MM.1S (cell line): ENCODE results near the gene SNRPB.
A peak's percentile ranks its signal among the peaks of the same experiment; 100 is the strongest.

ENCODE experiments used
- DNase-seq: peaks from one replicate; pipeline ENCODE4 v3.0.0-alpha.2; 2015
- H2AFZ ChIP-seq: fragments of 300-600 bp; sonication (generic); 2 replicates; pipeline ENCODE4 v1.6.0; 2016; ENCODE audit warnings: antibody characterized with exemption, low read length
- H3F3A ChIP-seq: fragments of 300-600 bp; sonication (generic); 2 replicates; pipeline ENCODE4 v1.6.1; 2016; ENCODE audit warnings: mild to moderate bottlenecking, antibody characterized with exemption, low read length, moderate library complexity, mixed read lengths; ENCODE audit not compliant: insufficient read depth
- H3K27ac ChIP-seq: fragments of 300-600 bp; sonication (generic); 2 replicates; pipeline ENCODE4 v1.5.1; 2016; ENCODE audit warnings: mild to moderate bottlenecking, low read length
- H3K27me3 ChIP-seq: fragments of 300-600 bp; sonication (generic); replicated peaks from 2 replicates; pipeline ENCODE4 v1.6.0; 2016; ENCODE audit warnings: low read length; ENCODE audit not compliant: insufficient read depth
- H3K36me3 ChIP-seq: fragments of 300-600 bp; sonication (generic); replicated peaks from 2 replicates; pipeline ENCODE4 v1.6.1; 2016; ENCODE audit warnings: mild to moderate bottlenecking, low read length, mixed read lengths; ENCODE audit not compliant: insufficient read depth
- H3K4me1 ChIP-seq: fragments of 300-600 bp; sonication (generic); 2 replicates; pipeline ENCODE4 v1.6.1; 2016; ENCODE audit warnings: low read length, mixed read lengths
- H3K4me2 ChIP-seq: fragments of 300-600 bp; sonication (generic); 2 replicates; pipeline ENCODE4 v1.6.0; 2016; ENCODE audit warnings: low read depth, low read length
- H3K4me3 ChIP-seq: fragments of 300-600 bp; sonication (generic); 2 replicates; pipeline ENCODE4 v1.5.1; 2016; ENCODE audit warnings: low read length, mixed read lengths
- H3K79me2 ChIP-seq: fragments of 300-600 bp; sonication (generic); 2 replicates; pipeline ENCODE4 v1.6.1; 2016; ENCODE audit warnings: mixed run types, low read length, mixed read lengths
- H3K9ac ChIP-seq: fragments of 300-600 bp; sonication (generic); 2 replicates; pipeline ENCODE4 v1.6.1; 2016; ENCODE audit warnings: low read length, mixed read lengths
- H3K9me2 ChIP-seq: fragments of 300-600 bp; sonication (generic); replicated peaks from 2 replicates; pipeline ENCODE4 v1.6.1; 2016; ENCODE audit warnings: mild to moderate bottlenecking, low read length, mixed read lengths; ENCODE audit not compliant: insufficient read depth
- H3K9me3 ChIP-seq: fragments of 300-600 bp; sonication (generic); replicated peaks from 2 replicates; pipeline ENCODE4 v1.6.1; 2016; ENCODE audit warnings: mild to moderate bottlenecking, low read length, mixed read lengths; ENCODE audit not compliant: insufficient read depth
- H4K20me1 ChIP-seq: fragments of 300-600 bp; sonication (generic); 2 replicates; pipeline ENCODE4 v1.6.1; 2016; ENCODE audit warnings: mild to moderate bottlenecking, low read length, moderate library complexity, mixed read lengths; ENCODE audit not compliant: insufficient read depth
- EZH2 ChIP-seq: fragments of 300-600 bp; sonication (generic); optimal IDR thresholded peaks from 2 replicates; pipeline ENCODE3; 2017; ENCODE audit warnings: low read depth, mild to moderate bottlenecking, antibody characterized with exemption, low read length, mixed read lengths
- EZH2phosphoT487 ChIP-seq: fragments of 300-600 bp; sonication (generic); IDR thresholded peaks from 2 replicates; pipeline ENCODE4 v1.6.1; 2018; ENCODE audit warnings: antibody characterized with exemption, low read length
- TF ChIP-seq, protein P1 (sequence below): fragments of 300-600 bp; sonication (generic); IDR thresholded peaks from 2 replicates; pipeline ENCODE4 v1.5.1; 2016; ENCODE audit warnings: antibody characterized with exemption, low read length, mixed read lengths

Gene SNRPB

DNA sequence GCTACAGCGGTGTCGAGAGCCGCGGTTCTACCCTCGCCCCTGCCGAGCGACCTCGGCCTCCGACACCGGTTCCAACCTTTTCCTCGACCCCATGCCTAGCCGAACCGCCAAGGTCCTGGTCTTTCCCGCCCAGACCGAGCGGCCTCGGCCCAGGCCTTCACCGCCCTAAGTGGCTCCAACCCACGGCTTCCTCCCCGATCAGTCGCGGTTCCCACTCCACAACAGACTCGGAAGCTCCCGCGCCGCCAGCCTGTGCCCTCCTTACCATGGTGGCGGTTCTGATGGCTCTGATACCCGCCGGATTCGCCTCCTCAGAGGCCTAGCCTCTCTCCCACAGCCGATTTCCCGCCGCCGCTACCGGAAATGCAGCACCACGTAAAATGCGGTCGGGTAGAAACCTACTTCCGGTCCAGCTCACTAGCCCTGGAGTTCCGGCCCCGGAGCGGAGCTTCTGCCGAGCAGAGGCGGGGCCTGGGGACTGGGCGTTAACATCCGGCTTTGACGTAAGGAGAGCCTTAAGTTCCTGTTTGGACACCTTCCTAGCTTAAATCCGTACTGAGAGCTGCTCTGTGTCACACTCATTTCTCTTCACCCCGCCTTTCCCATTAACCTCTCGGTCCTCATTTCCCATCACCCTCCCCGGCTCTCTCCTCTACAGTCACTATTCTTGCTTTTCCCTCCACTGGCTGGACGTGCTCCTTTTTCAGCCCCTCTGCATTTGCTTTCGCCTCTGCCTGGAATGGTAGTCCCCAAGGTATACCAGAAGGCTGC is at the start of gene SNRPB:
Gene SNRPB, minus strand, starts transcription at position 367 of the 771 bp plus-strand sequence. Its CDS starts 99 bp downstream, at position 268.
- no peak for TF ChIP-seq EZH2
- TF ChIP-seq EZH2phosphoT487 = no peak
- TF ChIP-seq, protein P1, sequence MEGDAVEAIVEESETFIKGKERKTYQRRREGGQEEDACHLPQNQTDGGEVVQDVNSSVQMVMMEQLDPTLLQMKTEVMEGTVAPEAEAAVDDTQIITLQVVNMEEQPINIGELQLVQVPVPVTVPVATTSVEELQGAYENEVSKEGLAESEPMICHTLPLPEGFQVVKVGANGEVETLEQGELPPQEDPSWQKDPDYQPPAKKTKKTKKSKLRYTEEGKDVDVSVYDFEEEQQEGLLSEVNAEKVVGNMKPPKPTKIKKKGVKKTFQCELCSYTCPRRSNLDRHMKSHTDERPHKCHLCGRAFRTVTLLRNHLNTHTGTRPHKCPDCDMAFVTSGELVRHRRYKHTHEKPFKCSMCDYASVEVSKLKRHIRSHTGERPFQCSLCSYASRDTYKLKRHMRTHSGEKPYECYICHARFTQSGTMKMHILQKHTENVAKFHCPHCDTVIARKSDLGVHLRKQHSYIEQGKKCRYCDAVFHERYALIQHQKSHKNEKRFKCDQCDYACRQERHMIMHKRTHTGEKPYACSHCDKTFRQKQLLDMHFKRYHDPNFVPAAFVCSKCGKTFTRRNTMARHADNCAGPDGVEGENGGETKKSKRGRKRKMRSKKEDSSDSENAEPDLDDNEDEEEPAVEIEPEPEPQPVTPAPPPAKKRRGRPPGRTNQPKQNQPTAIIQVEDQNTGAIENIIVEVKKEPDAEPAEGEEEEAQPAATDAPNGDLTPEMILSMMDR = no peak
- H4K20me1 ChIP-seq = peaks cover 39% of the 10 kb centered on the region

DNA sequence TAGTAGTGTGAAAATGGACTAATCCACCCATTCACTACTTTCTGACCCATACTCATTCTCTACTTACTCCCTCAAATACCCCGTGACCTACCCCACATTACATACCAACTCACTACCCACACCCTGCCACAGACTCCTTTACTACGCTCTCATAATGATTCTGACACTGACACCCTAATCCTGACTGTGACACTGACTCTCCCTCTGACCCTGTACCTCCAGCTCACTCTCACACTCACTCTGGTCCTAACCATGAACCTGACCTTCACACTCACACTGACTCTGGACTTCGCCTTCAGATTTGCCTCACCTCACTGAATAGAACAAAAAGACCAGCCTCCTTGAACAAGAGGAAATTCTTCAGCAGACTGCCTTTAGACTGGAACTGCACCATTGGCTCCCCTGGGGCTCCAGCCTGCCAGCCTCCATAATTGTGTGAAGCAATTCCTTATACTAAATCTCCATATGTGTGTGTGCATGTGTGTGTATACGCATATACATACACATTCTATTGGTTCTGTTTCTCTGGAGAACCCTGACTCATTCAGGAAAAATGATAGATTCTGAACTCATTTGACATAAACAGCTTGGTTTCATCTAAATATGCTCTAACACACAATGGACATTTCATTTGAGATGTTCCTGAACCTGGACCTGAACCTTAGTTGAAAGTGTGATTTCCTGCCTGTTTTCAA is 48.7 kb upstream of the SNRPB start:
- Histone ChIP-seq H3K9me2 (no peaks in the 10 kb centered on the region), H3K4me2 (no peak overlapping the region), H3K9ac (no peak overlapping the region), H2AFZ (no peak overlapping the region), H3K27me3 (no peaks in the 10 kb centered on the region), H3K79me2 (no peaks in the 10 kb centered on the region), H3F3A (no peaks in the 10 kb centered on the region), H3K4me1 (no peaks in the 10 kb centered on the region), H4K20me1 (no peaks in the 10 kb centered on the region), H3K27ac (no peak overlapping the region), H3K36me3 (no peaks in the 10 kb centered on the region), H3K9me3 (no peaks in the 10 kb centered on the region), H3K4me3 (no peak overlapping the region)
- TF ChIP-seq, protein P1 = no peak
- TF ChIP-seq EZH2phosphoT487 (no peak), EZH2 (no peak)
- no peak for DNase-seq

More for the DNA sequence above, at the start of gene SNRPB:
- Histone ChIP-seq H3K9me2 (no peaks in the 10 kb centered on the region), H3K4me3 (peak within 1 kb of the TSS; percentile 76), H3K36me3 (peaks cover 20% of the 10 kb centered on the region), H3K9me3 (no peaks in the 10 kb centered on the region), H2AFZ (peak within 1 kb of the TSS; percentile 97), H3F3A (peaks cover 11% of the 10 kb centered on the region), H3K27ac (peak within 1 kb of the TSS; percentile 90), H3K9ac (peak within 1 kb of the TSS; percentile 100), H3K4me2 (peak within 1 kb of the TSS; percentile 98), H3K27me3 (no peaks in the 10 kb centered on the region), H3K79me2 (peaks cover 50% of the 10 kb centered on the region), H3K4me1 (peaks cover 15% of the 10 kb centered on the region)
- DNase-seq = peak; percentile 99

DNA sequence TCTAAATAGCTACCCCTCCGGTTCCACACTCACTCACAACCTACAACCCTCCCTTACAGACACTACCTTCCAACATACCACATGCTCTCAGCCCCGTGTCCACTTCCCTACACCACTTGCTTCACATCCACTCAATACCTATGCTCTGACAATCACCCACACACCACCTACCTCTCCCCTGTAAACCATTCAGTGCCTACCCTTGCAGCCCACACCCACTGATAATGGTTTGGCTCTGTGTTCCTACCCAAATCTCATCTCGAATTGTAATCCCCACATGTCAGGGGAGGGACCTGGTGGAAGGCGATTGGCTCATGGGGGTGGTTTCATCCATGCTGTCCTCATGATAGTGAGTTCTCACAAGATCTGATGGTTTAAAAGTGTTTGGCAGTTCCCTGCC is 48.0 kb upstream of the SNRPB start:
- no peaks in the 10 kb centered on the region for H3K9me3 ChIP-seq
- H3K79me2 ChIP-seq = no peaks in the 10 kb centered on the region
- no peak overlapping the region for H2AFZ ChIP-seq
- H3F3A ChIP-seq = no peaks in the 10 kb centered on the region
- H3K27ac ChIP-seq = no peak overlapping the region
- H3K4me1 ChIP-seq = no peaks in the 10 kb centered on the region
- H4K20me1 ChIP-seq = no peaks in the 10 kb centered on the region
- H3K4me3 ChIP-seq = no peak overlapping the region
- no peak overlapping the region for H3K9ac ChIP-seq
- DNase-seq = no peak
- H3K4me2 ChIP-seq = no peak overlapping the region
- TF ChIP-seq, protein P1 = no peak
- TF ChIP-seq EZH2phosphoT487 (no peak), EZH2 (no peak)
- H3K36me3 ChIP-seq = no peaks in the 10 kb centered on the region
- H3K9me2 ChIP-seq = no peaks in the 10 kb centered on the region
- no peaks in the 10 kb centered on the region for H3K27me3 ChIP-seq
